Esophagus mucosa (tissue), 1 donor: ENCODE data around the gene SMG7. TPM values are rescaled to one million over a fixed set of nuclear protein-coding genes. Genes with fewer than 3 reads are reported as not detected.

Experiments used
- ATAC-seq: fragments of 200-7000 bp; cut with Tn5 transposase; one replicate; pipeline ENCODE4 v1.9.1; 2020
- total RNA-seq: library from RNA; stranded (reverse); gene quantifications from one replicate; pipeline ENCODE4 v1.2.4, GENCODE V29; 2023
- donor health status: DM: yes; HTN: yes; CAD: no.

The SMG7 gene
- total RNA-seq, 1 donor from 2014 or later: 34.8 TPM

DNA sequence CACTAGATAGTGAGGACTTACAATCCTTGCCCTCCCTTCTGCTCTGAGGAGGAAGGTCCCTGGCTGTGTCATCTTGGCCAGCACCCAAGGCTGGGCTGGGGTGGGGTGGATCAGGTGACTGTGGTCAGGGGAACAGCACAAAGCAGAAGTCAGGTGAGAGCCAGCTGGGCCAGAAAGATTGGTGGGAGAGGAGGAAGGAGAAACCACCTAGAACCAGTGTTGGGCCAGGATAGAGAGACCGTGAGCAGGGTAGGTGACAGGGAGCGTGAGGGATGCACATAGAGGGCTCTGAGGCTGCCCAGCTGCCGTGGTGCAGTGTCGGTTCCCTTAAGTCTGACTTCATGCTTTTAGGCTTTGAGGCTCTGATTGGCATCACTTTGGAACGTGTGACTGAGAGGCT lies 95.3 kb downstream of the SMG7 start:
- peak; percentile 75 for ATAC-seq

DNA sequence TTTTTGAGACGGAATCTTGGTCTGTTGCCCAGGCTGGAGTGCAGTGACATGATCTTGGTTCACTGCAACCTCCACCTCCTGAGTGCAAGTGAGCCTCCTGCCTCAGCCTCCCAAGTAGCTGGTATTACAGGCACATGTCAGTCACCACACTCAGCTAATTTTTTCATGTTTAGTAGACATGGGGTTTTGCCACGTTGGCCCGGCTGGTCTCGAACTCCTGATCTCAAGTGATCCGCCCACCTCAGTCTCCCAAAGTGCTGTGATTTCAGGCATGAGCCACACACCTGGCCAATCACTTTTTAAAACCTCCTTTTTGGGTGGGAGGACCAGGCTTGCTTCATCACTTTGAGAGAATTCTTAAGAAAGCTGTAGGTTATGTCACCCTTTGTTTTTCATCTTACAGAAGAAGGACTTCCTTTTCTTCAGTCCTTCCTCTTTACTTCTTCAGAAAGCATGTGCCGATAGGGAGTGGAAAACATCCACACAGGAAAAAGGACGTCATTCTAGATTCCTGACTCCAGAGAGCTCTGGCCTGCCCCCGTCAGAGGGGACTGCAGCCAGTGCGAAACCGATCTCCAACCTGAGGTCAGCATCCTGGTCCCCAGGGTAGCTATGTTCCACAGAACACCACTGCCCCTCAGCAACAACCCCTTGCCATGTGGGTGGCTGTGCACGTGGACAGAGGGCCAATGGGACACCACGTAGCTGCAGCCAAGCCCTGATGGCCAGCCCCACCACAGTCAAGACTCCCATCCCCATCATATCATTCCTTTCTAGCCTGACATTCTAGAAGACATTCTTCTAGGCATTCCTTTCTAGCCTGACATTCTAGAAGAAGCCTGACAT lies 96.1 kb downstream of the SMG7 start:
- ATAC-seq: no peak

DNA sequence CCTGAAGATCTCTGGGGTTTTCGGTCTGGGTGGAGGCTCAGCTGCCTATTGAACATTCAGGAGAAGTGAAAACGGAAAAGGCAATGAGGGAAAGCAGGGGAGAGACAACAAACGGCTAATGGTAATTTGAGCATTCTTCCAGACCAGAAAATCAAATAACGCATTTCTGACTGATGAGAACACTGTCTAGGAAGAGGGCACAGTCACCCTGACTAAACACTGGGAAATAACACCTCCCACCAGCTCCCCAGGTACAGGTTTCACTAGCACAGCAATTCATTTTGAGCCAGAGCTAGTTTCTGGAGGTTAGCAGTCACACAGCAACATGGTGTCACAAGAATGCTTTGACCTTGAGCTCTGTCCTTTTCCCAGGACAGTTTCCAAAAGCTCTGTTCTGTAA lies 96.8 kb downstream of the SMG7 start:
- ATAC-seq: no peak

DNA sequence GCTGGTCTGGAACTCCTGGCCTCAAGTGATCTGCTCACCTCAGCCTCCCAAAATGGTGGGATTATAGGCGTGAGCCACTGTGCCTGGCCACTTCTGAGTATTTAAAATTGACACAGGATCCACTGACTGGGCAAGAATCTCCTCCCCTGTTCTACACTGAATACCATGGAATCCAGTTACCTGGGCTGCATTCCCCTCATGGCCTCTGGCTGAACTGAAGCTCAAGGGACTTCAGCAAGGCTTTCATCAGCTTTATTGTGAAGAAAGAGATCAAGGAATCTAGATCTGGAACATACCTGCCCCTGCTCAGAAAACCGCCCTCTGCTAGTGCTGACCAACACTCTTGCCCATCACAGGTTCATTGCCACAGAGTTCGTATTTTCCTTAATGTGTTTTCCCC lies 97.5 kb downstream of the SMG7 start:
- ATAC-seq: no peak

DNA sequence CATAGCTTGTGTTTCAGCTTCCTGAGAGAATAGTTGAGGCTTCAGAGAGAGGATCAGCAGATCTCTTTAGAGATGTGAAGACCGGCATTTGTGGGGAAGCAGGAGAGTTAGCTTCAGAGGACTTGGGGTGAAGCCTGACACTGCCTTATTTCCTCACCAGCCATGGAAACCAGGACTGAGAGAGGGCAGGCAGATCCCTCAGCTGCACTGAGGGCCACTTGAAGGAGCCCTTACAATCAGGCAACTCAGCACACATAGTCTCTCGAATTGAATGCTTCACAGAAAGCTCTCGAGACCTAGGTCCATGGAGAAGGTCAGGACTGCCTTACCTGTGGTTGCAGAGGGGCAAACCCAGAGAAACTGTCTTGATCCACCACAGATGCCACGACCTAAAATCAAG lies 98.2 kb downstream of the SMG7 start:
- ATAC-seq: no peak

DNA sequence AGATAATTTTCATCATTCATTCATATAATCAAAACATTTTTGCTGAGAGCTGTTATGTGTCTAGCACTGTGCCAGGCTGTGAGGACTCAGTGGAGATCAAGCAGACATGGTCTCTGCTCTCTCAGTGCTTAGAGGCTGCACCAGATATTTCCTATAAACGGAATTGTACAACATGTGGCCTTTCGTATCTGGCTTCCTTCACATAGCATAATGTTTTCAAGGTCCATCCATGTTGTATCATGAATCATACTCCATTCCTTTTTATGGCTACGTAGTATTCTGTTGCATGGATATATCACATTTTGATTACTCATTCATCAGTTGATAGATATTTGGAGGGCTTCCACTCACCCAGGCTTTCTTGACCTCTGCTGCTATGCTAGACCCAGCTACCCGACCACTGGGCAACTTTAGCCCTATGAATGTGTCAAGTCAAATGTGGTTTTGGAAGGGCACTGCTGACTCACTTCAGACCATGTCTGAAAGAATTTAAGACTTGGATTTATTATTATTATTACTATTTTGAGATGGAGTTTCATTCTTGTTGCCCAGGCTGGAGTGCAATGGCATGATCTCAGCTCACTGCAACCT lies 99.5 kb downstream of the SMG7 start:
- ATAC-seq: no peak

DNA sequence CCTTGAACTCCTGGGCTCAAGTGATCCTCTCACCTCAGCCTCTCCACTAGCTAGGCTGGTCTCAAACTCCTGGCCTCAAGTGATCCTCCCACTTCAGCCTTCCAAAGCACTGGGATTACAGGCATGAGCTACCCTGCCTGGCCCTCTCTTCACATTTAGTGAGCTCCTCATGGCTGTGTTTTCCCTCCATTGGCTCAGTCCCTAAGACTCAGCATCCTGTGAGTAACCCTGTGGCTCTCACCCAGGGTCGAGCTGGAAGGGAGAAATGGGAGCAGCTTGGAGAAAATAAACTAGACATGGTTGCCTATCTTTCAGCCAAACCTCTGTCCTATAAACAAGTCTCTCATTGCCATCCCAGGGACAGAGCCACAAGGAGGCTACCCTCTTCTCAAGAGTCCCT lies 100.4 kb downstream of the SMG7 start:
- ATAC-seq: no peak

DNA sequence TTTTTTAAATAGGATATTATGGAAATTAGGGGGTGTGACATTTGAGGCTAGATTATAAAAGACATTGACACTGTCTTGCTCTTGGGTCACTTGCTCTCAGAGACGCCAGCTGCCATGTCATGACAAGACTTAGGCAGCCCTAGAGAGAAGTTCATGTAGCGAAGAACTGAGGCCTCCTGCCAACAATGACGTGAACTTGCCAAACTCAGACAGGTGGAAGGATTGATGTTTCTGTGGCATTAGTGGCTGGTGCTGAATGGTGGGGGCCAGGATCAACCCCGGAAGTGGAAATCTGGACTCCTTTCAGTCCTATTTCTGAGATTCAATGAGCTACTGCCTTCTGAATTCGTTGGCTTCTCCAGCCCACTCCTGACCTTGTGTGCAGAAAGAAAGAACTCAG lies 103.3 kb downstream of the SMG7 start:
- ATAC-seq: peak; percentile 22

DNA sequence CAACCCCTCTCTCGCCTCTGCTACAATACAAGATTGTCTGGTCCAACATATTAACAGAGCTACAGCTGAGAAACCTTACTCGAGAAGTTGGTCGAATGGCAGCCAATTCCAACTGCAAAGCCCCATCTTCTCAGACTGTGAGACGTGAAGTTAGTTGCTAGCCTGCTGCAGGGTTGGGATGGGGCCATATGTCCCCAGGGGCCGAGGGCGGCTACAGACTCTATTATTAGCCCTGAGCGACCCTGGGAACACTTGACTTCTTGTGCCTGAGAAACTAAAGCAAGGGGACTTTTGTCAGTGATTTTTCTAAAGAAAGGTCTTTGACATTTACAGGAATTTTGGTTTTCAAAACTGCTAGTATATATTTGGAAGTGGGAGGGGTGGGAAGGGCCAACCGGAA lies 104.2 kb downstream of the SMG7 start:
- no peak for ATAC-seq

DNA sequence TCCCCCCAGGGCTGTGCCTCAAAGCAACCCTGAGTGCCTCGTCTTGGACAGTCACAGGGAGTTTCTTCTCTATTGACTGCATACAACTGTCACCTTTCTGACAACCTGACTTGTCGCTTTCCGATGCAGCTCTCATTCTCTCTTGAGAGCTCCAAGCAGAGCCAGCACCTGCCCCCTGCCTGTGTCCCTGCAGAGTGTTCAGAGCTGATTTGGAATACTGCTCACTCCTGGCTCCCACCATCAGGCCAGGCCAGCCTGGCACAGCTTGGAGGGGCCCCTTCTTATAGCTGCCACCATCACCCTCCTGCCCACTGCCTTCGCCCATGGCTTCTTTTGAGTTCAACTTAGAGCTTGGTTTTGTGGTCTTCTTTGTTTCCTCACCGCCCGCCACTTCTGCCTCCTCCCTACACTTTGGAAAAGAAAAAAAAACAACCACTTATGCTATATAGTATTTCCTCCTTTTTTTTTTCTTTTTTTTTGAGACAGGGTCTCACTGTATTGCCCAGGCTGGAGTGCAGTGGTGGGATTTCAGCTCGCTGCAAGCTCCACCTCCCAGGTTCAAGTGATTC lies 105.7 kb downstream of the SMG7 start:
- no peak for ATAC-seq

DNA sequence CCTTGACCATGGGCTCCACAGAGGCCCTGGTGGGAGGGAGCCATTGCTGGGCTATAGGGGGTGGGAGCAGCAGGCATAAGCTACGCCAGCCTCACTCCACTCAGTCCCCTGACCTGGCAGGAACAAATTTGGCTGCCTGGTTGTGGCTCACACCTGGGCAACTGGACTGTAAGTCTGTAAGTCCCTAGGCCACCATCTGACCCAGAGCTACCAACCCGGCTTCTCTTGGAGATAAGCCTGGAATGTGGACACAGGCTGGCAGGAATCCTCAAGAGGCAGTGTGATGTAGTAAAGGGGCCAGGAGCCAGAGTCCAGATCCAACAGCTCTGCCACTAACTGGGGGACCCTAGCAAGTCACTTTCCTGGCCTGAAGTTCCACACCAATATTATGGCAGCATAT lies 106.6 kb downstream of the SMG7 start:
- ATAC-seq: no peak

DNA sequence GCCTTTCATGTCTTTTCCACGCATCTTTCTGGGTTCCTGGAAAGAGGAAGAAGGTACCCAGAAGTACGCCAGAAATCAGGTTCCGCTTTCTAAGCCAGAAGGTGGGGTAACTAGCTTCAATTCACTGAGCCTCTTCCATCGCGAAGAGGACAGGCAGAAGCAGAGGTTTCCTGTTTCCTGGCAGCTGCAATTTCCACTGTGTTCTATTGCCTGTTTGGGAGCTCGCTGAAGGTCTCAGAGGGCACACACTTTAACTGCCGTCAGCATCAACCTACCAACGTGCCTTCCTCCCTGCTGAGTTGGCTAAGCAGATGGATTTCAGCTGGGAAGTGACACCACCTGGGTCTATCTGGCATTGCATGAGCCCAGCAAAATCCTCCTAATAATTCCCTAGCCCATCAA lies 108.0 kb downstream of the SMG7 start:
- ATAC-seq: no peak

DNA sequence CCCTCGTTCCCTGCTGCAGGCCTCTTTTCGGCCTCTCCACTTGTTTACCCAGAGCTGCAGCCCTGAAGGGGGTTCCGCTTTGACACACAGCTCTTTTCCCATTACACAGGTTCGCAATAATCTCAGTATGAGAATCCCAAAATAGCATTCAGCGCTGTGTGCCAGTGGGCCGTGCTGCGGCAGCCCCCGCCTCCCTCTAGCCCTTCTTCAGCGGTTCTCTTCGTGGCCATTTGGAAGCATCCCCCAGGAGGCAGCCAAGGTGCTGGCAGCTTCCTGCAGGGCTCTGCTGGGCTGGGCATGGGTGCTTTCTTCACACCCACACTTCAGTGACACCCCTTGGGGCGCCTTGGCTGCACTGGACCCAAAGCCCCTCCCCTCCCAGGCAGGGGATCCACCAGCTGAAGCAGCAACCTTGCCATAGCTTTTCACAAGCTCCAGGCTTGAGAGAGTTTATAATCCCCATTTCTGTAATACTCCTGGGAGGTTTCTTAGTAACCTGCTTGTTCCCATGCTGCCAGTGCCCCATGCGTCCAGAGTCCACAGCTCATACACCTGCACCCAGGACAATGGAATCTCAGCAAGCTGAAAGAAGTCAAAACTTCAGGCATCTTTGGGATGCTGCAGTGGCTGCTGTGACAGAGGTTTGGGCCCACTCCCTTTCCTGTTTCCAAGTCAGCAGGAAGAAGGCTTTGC lies 109.9 kb downstream of the SMG7 start:
- no peak for ATAC-seq

DNA sequence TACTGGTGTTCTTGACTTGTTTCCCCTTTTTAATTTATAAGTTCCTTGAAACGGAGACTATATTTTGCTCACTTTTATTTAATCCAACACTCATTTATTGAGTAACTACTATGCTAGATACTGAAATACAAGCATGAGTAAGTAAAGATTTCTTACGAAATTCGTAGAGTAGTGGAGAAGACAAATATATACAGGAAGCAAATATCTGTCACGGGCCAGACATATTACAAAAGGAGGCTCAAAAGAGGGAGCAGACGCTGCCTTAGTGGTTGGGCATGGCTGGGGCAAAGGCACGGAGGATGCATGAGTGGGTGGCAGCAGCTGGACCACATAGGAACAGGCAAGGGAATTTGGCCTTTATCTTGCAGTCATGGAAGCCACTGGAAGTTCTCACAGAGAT lies 111.2 kb downstream of the SMG7 start:
- peak; percentile 64 for ATAC-seq

DNA sequence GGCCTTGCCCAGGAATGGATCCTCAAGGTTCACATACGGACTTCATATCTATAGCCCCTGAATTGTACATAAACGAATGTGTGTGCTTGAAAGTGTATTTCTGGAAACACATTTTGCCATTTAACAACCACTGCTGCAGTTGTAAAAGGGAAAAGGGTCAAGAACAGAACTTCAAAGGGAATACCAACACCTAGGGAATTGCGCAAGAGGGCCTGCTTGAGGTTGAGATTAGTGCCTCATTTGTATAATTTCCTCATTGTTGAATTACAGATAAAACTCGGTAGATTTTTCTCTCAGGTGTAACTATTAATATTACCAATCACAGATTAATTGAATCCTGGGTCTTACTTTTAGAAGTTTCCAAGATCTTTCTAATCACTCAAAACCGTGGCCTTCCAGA lies 111.8 kb downstream of the SMG7 start:
- ATAC-seq: no peak

DNA sequence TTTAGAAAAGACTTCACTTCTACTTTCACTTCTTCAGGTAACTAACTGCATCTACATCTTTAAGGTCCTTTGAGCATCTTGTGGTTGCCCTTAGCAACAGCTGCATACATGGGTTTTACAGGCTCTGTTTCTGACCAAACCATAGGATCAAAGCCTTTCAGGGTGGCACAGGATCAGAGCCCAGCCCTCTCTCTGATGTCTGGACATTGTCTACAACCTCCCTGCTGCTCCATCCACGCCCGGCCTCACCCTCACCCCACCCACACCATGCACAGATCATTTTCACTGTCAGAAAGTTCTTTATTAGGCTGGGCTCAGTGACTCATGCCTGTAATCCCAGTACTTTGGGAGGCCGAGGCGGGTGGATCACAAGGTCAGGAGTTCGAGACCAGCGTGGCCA lies 112.7 kb downstream of the SMG7 start:
- peak; percentile 81 for ATAC-seq

DNA sequence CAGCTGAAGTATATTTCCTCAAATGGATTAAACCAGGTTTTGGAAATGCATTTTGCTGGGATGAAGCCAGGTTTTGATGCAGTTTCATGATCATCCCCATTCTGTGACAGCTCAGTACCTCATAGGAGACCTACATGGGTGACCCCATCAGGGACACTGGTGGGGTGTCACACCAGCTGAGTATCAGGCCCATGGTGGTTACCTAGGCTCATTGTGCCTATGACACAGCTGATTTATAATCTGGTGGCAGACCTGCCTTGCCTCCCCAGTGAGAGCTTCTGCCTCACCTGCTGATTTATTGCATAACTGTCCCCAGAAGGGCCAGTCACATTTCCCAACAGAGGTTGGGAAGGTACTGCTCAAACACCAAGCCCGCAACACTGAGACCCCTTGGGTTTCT lies 114.2 kb downstream of the SMG7 start:
- no peak for ATAC-seq

DNA sequence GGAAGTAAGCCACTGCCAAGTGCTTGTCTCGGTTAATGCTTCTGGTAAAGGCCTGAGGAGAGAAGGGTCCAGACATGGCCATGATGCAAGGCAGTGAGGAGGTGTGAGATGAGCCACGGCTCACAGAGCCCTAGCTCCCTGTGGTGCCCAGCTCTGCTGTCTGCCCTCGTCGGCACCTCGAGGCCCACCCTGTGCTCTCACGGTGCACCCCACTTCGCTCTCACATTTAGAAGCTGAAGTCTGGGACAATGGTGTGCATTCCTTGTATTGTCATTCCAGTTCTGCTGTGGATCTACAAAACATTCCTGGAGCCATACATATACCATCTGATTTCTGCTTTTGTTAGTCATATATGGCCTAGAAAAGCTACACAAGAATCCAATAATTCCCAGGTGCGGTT lies 114.6 kb downstream of the SMG7 start:
- ATAC-seq: no peak

DNA sequence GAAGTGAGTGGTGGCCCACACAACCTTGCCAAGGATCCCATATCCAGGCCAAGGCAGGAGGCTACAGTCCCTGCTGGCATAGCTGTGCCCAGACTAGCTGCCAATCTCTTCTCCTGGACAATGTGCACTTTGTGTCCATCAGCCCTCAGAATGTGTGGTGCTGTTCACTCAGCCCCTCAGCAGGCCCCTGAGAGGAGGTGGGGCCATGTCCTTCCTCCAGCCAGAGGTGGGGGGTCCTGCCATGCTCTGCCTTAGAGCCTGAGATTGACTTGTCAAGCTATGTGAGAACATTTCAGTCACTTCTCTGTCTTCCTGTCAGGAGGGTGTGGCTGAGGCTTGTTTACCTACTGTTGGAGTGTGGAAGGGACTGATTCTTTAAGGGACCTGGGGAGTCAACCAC lies 116.5 kb downstream of the SMG7 start:
- peak; percentile 44 for ATAC-seq

DNA sequence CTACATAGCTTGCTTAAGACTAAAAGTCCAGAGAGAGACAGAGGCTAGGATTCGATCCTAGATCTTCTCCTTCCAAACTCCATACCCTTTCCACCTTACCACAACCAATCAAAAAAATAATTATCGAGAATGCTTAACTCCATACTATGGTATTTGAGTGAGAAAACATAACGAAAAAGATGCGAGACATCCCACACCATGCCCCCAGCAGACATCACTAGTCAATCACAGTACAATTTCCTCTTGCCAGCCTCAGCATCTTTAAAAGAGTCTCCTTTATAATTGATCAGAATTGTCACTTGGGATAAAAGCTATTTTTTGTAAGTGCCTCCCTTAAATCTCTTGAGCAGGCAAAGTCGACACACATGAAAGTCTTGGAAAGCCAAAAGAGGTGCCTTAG lies 117.1 kb downstream of the SMG7 start:
- ATAC-seq: no peak

DNA sequence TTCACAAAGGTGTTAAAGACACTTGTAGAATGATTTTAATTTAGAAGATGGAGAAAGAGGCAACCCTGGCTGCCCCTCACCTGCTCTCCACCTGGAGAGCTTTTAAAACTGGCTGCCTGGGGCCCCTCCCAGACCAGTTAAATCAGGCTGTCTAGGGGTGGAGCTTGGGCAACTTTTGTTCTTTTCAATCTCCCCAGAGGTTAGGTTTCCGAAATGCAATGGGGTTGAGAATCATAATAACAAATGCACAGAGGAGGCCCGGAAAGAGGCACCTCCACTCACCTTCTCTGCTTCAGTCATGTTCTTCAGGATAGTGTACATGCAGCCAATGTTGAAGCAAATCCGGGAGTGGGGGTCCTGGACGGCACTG lies 117.6 kb downstream of the SMG7 start:
- peak; percentile 24 for ATAC-seq

DNA sequence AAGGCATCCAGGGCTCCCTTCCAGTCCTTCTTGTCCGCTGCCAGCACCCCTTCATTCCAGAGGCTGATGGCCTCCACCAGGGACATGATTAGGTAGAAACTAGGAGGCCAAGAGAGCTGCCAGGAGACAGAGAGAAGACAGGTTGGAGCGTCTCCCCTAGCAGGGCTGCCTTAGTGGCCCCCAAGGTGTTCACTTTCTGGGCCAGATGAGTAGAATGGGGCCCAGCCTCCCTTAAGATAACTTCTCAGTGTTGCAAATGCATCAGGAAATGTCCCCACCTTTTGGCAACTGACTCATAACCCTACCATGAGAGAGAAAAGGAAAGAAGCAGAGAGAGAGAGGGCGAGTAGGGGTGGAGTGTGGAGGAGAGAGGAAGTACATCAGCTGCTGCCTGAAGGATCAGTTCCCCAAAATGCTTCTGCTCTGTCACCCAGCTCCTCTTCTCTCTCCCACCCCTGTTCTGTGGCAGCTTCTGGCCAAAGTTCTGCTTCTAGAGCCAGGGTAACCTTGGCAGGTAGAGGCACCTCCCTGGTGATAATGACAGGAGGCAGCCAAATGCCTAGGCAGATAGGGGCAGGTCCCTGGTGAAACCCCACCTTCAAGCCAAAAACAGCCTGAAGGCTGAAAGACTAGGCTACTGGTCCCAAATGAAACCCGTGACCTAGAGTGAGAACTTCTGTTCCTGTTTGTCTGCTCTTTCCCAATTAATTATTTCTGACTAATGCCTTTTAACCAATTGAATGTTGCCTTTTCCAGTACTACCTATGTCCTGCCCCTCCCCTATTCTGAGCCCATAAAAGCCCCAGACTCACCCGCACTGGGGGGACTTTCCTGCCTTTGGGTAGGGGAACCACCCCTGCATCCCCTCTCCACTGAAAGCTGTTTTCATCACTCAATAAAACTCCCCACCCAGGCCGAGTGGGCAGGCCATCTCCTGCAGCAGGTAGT lies 118.2 kb downstream of the SMG7 start, which contains the start of gene NCF2:
Gene NCF2 (minus strand): TSS at position 216 of the 948 bp plus-strand sequence. CDS start 130 bp downstream, at position 86.
- ATAC-seq: peak; percentile 85
